ENCODE results near the gene KAZN. TPM values are rescaled to one million over a fixed set of nuclear protein-coding genes. Genes with fewer than 3 reads are reported as not detected.

The KAZN gene
- polyA plus RNA-seq, 1 donor from 2014 or later, result 20.6 TPM

DNA sequence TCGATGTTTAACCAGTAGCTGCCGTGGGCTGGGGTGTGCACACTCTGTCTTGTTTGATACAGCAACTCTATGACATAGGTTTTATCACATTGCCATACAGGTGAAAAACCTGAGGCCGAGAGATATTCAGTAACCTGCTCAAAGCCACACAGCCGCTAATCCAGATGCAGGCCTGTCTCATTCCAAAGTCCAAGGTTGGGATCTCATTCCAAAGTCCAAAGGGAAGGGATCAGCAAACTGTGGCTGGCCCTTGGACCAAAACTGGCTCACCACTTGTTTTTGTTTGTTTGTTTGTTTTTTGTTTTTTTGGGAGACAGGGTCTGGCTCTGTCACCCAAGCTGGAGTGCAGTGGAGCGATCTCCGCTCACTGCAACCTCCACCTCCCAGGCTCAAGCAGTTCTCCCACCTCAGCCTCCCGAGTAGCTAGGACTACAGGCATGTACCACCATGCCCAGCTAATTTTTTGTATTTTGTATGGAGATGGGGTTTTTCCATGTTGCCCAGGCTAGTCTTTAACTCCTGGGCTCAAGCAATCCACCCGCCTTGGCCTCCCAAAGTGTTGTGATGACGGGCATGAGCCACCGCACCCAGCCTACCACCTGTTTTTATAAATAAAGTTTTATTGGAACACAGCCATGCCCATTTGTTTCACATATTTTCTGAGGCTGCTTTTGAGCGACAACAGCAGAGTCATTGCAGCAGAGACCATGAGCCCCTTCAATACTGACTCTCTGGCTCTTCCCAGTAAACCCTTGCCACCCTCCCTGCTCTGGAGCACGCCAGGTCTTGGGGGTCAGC, 391.6 kb downstream of the KAZN start:
- H3K27ac ChIP-seq (ENCODE audit: low read length), result no peak overlapping the region
- no peak overlapping the region for H3K9ac ChIP-seq (ENCODE audit: low read length)
- no peaks in the 10 kb centered on the region for H3K79me2 ChIP-seq (replicated peaks; ENCODE audit: insufficient read depth, low read length)
- no peaks in the 10 kb centered on the region for H3F3A ChIP-seq (ENCODE audit: insufficient read depth, low read length, poor library complexity, severe bottlenecking)
- H3K9me3 ChIP-seq (ENCODE audit: low read length), result no peaks in the 10 kb centered on the region
- H3K4me3 ChIP-seq (ENCODE audit: low read length), result no peak overlapping the region
- H3K36me3 ChIP-seq (ENCODE audit: insufficient read depth, low read length), result no peaks in the 10 kb centered on the region
- H3K27me3 ChIP-seq (ENCODE audit: insufficient read depth, low read depth, low read length), result no peaks in the 10 kb centered on the region
- no peak overlapping the region for H3K4me2 ChIP-seq (ENCODE audit: low read length)
- no peaks in the 10 kb centered on the region for H4K20me1 ChIP-seq (ENCODE audit: insufficient read depth)
- TF ChIP-seq MXI1 (conservative IDR thresholded peaks at IDR 0.05; ENCODE audit: poor library complexity, severe bottlenecking) (no peak), TAF1 (IDR thresholded peaks at IDR 0.05; ENCODE audit: low read depth) (no peak), EP300 (conservative IDR thresholded peaks at IDR 0.05; ENCODE audit: poor library complexity, severe bottlenecking) (no peak), RAD21 (conservative IDR thresholded peaks at IDR 0.05) (no peak), POLR2AphosphoS5 (IDR thresholded peaks at IDR 0.05) (no peak), SMC3 (conservative IDR thresholded peaks at IDR 0.05; ENCODE audit: poor library complexity) (no peak), EZH2 (IDR thresholded peaks at IDR 0.05; ENCODE audit: borderline replicate concordance, insufficient read depth, low read length, poor library complexity, severe bottlenecking) (no peak)
- TF ChIP-seq, protein P1, sequence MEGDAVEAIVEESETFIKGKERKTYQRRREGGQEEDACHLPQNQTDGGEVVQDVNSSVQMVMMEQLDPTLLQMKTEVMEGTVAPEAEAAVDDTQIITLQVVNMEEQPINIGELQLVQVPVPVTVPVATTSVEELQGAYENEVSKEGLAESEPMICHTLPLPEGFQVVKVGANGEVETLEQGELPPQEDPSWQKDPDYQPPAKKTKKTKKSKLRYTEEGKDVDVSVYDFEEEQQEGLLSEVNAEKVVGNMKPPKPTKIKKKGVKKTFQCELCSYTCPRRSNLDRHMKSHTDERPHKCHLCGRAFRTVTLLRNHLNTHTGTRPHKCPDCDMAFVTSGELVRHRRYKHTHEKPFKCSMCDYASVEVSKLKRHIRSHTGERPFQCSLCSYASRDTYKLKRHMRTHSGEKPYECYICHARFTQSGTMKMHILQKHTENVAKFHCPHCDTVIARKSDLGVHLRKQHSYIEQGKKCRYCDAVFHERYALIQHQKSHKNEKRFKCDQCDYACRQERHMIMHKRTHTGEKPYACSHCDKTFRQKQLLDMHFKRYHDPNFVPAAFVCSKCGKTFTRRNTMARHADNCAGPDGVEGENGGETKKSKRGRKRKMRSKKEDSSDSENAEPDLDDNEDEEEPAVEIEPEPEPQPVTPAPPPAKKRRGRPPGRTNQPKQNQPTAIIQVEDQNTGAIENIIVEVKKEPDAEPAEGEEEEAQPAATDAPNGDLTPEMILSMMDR (IDR thresholded peaks at IDR 0.05; ENCODE audit: poor library complexity, severe bottlenecking), result no peak
- TF ChIP-seq, protein P2, sequence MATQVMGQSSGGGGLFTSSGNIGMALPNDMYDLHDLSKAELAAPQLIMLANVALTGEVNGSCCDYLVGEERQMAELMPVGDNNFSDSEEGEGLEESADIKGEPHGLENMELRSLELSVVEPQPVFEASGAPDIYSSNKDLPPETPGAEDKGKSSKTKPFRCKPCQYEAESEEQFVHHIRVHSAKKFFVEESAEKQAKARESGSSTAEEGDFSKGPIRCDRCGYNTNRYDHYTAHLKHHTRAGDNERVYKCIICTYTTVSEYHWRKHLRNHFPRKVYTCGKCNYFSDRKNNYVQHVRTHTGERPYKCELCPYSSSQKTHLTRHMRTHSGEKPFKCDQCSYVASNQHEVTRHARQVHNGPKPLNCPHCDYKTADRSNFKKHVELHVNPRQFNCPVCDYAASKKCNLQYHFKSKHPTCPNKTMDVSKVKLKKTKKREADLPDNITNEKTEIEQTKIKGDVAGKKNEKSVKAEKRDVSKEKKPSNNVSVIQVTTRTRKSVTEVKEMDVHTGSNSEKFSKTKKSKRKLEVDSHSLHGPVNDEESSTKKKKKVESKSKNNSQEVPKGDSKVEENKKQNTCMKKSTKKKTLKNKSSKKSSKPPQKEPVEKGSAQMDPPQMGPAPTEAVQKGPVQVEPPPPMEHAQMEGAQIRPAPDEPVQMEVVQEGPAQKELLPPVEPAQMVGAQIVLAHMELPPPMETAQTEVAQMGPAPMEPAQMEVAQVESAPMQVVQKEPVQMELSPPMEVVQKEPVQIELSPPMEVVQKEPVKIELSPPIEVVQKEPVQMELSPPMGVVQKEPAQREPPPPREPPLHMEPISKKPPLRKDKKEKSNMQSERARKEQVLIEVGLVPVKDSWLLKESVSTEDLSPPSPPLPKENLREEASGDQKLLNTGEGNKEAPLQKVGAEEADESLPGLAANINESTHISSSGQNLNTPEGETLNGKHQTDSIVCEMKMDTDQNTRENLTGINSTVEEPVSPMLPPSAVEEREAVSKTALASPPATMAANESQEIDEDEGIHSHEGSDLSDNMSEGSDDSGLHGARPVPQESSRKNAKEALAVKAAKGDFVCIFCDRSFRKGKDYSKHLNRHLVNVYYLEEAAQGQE (IDR thresholded peaks at IDR 0.05; ENCODE audit: borderline replicate concordance), result no peak
- no peak overlapping the region for H2AFZ ChIP-seq (ENCODE audit: low read depth, low read length)
- H3K9me2 ChIP-seq (ENCODE audit: insufficient read depth, low read length), result no peaks in the 10 kb centered on the region

DNA sequence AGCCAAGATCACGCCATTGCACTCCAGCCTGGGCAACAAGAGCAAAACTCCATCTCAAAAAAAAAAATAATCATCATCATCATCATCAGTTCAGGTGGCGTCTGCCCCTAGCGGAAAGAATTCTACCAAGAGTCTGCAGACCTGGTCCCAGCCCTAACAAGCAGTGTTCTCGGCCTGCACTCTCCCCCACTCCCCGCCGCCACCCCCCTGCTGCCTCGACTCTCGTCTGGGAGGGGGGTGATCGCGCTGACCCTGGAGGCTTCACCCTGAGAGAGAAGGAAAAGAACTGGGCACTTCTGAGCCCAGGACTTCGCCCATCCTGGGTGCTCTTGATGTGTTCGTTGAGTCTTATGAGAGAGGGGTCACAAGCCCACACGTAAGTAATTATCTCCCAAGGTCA, 394.9 kb downstream of the KAZN start:
- Histone ChIP-seq H3K9me3 (ENCODE audit: low read length) (no peaks in the 10 kb centered on the region), H3K27ac (ENCODE audit: low read length) (no peak overlapping the region), H3K9me2 (ENCODE audit: insufficient read depth, low read length) (no peaks in the 10 kb centered on the region), H3F3A (ENCODE audit: insufficient read depth, low read length, poor library complexity, severe bottlenecking) (no peaks in the 10 kb centered on the region), H3K79me2 (replicated peaks; ENCODE audit: insufficient read depth, low read length) (no peaks in the 10 kb centered on the region), H3K9ac (ENCODE audit: low read length) (no peak overlapping the region), H3K27me3 (ENCODE audit: insufficient read depth, low read depth, low read length) (no peaks in the 10 kb centered on the region), H2AFZ (ENCODE audit: low read depth, low read length) (no peak overlapping the region), H4K20me1 (ENCODE audit: insufficient read depth) (no peaks in the 10 kb centered on the region), H3K4me2 (ENCODE audit: low read length) (no peak overlapping the region), H3K36me3 (ENCODE audit: insufficient read depth, low read length) (no peaks in the 10 kb centered on the region), H3K4me3 (ENCODE audit: low read length) (no peak overlapping the region)
- TF ChIP-seq, protein P1 (IDR thresholded peaks at IDR 0.05; ENCODE audit: poor library complexity, severe bottlenecking), result no peak
- TF ChIP-seq EZH2 (IDR thresholded peaks at IDR 0.05; ENCODE audit: borderline replicate concordance, insufficient read depth, low read length, poor library complexity, severe bottlenecking), result no peak
- no peak for TF ChIP-seq POLR2AphosphoS5 (IDR thresholded peaks at IDR 0.05)
- no peak for TF ChIP-seq SMC3 (conservative IDR thresholded peaks at IDR 0.05; ENCODE audit: poor library complexity)
- TF ChIP-seq EP300 (conservative IDR thresholded peaks at IDR 0.05; ENCODE audit: poor library complexity, severe bottlenecking), result no peak
- no peak for TF ChIP-seq MXI1 (conservative IDR thresholded peaks at IDR 0.05; ENCODE audit: poor library complexity, severe bottlenecking)
- TF ChIP-seq, protein P2 (IDR thresholded peaks at IDR 0.05; ENCODE audit: borderline replicate concordance), result no peak
- no peak for TF ChIP-seq RAD21 (conservative IDR thresholded peaks at IDR 0.05)
- TF ChIP-seq TAF1 (IDR thresholded peaks at IDR 0.05; ENCODE audit: low read depth), result no peak
